ENCODE results near the gene DZIP3.

The DZIP3 gene

GRCh38 chr3:108713009-108713516 lies 123.5 kb downstream of the DZIP3 start:
- DNase-seq: no peak

- DNase-seq: no peak
Observed at GRCh38 chr3:108713816-108714215, 124.3 kb downstream of the DZIP3 start.

- DNase-seq: no peak
Observed at GRCh38 chr3:108718454-108718853, 128.9 kb downstream of the DZIP3 start.

- DNase-seq: no peak
Observed at GRCh38 chr3:108719178-108719806, 129.8 kb downstream of the DZIP3 start.

GRCh38 chr3:108722724-108723123 lies 133.2 kb downstream of the DZIP3 start:
- no peak for DNase-seq

GRCh38 chr3:108724101-108724500 lies 134.6 kb downstream of the DZIP3 start:
- DNase-seq: peak; percentile 22

GRCh38 chr3:108728105-108728504 lies 138.6 kb downstream of the DZIP3 start:
- no peak for DNase-seq

GRCh38 chr3:108728934-108729333 lies 139.4 kb downstream of the DZIP3 start:
- no peak for DNase-seq

GRCh38 chr3:108736821-108737220 lies 147.3 kb downstream of the DZIP3 start:
- DNase-seq: no peak

- DNase-seq: no peak
Observed at GRCh38 chr3:108742929-108743328, 153.4 kb downstream of the DZIP3 start.
